GM23338 (cell line): ENCODE data around the gene ARPP21. TPM values are rescaled to one million over a fixed set of nuclear protein-coding genes. Genes with fewer than 3 reads are reported as not detected.

Experiments used
- ATAC-seq: fragments of 200-7000 bp; cut with Tn5 transposase; 3 replicates; pipeline ENCODE4 v1.9.1; 2020
- DNase-seq: peaks from one replicate; pipeline ENCODE4 v3.0.0-alpha.2; 2015; ENCODE audit warnings: low spot score
- H2AFZ ChIP-seq: fragments of 200-600 bp; sonication (generic); 2 replicates; pipeline ENCODE4 v1.8.0; 2016; ENCODE audit warnings: antibody characterized with exemption, mild to moderate bottlenecking, moderate library complexity
- H3F3A ChIP-seq: fragments of 200-600 bp; sonication (generic); replicated peaks from 2 replicates; pipeline ENCODE4 v1.8.0; 2017; ENCODE audit warnings: antibody characterized with exemption, mixed run types, low read depth
- H3K27ac ChIP-seq: fragments of 200-600 bp; sonication (generic); 2 replicates; pipeline ENCODE4 v1.6.1; 2016; ENCODE audit warnings: low read depth
- H3K27me3 ChIP-seq: fragments of 200-600 bp; sonication (generic); 2 replicates; pipeline ENCODE4 v1.8.0; 2016; ENCODE audit warnings: mild to moderate bottlenecking, mixed run types, moderate library complexity; ENCODE audit not compliant: insufficient read depth
- H3K36me3 ChIP-seq: fragments of 200-600 bp; sonication (generic); 2 replicates; pipeline ENCODE4 v1.8.0; 2016; ENCODE audit warnings: mild to moderate bottlenecking; ENCODE audit not compliant: insufficient read depth
- H3K4me1 ChIP-seq: fragments of 200-600 bp; sonication (generic); 2 replicates; pipeline ENCODE4 v1.8.0; 2016; ENCODE audit warnings: mild to moderate bottlenecking, moderate library complexity; ENCODE audit not compliant: insufficient read depth
- H3K4me2 ChIP-seq: fragments of 200-600 bp; sonication (generic); 2 replicates; pipeline ENCODE4 v1.7.1; 2017; ENCODE audit warnings: mixed run types
- H3K4me3 ChIP-seq: fragments of 200-600 bp; sonication (generic); 2 replicates; pipeline ENCODE4 v1.6.1; 2016; ENCODE audit warnings: mixed run types
- H3K79me2 ChIP-seq: fragments of 200-600 bp; sonication (generic); replicated peaks from 2 replicates; pipeline ENCODE4 v1.8.0; 2017; ENCODE audit warnings: mild to moderate bottlenecking; ENCODE audit not compliant: insufficient read depth
- H3K9me2 ChIP-seq: fragments of 200-600 bp; sonication (generic); 2 replicates; pipeline ENCODE4 v1.8.0; 2017; ENCODE audit not compliant: insufficient read depth
- H4K20me1 ChIP-seq: fragments of 200-600 bp; sonication (generic); replicated peaks from 2 replicates; pipeline ENCODE4 v1.8.0; 2017; ENCODE audit warnings: mild to moderate bottlenecking; ENCODE audit not compliant: insufficient read depth
- H3K27ac Mint-ChIP-seq: 2 replicates; pipeline ENCODE4 v1.8.0; 2020; ENCODE audit warnings: inconsistent platforms, mild to moderate bottlenecking, moderate library complexity, mixed read lengths
- H3K27me3 Mint-ChIP-seq: 3 replicates; pipeline ENCODE4 v1.8.0; 2022; ENCODE audit warnings: low read depth, mild to moderate bottlenecking, moderate library complexity, mixed read lengths, inconsistent platforms; ENCODE audit not compliant: insufficient read depth, poor library complexity
- H3K36me3 Mint-ChIP-seq: 3 replicates; pipeline ENCODE4 v1.8.0; 2021; ENCODE audit warnings: low read depth, mild to moderate bottlenecking, inconsistent platforms, moderate library complexity, mixed read lengths
- H3K4me1 Mint-ChIP-seq: 3 replicates; pipeline ENCODE4 v1.8.0; 2020; ENCODE audit warnings: mild to moderate bottlenecking, inconsistent platforms, mixed read lengths
- H3K4me3 Mint-ChIP-seq: 3 replicates; pipeline ENCODE4 v1.8.0; 2021; ENCODE audit warnings: moderate library complexity, mild to moderate bottlenecking, inconsistent platforms, mixed read lengths
- H3K9me3 Mint-ChIP-seq: 3 replicates; pipeline ENCODE4 v1.8.0; 2020; ENCODE audit warnings: moderate library complexity, mild to moderate bottlenecking, inconsistent platforms, mixed read lengths
- CREB1 ChIP-seq: fragments of 250-450 bp; sonication (Bioruptor Pico); IDR thresholded peaks from 2 replicates; pipeline ENCODE4 v1.5.0; 2020; ENCODE audit warnings: low read depth, mild to moderate bottlenecking, moderate library complexity
- ETS1 ChIP-seq: IDR thresholded peaks from 2 replicates; pipeline ENCODE4 v1.6.1; 2016; ENCODE audit warnings: antibody characterized with exemption
- EZH2phosphoT487 ChIP-seq: fragments of 200-600 bp; sonication (generic); IDR thresholded peaks from one replicate; pipeline ENCODE4 v1.8.1; 2018; ENCODE audit warnings: antibody characterized with exemption; ENCODE audit not compliant: unreplicated experiment
- JUNB ChIP-seq: IDR thresholded peaks from one replicate; pipeline ENCODE4 v1.6.1; 2016; ENCODE audit warnings: antibody characterized with exemption; ENCODE audit not compliant: unreplicated experiment
- POLR2AphosphoS5 ChIP-seq: IDR thresholded peaks from 2 replicates; pipeline ENCODE4 v1.6.1; 2016; ENCODE audit warnings: antibody characterized with exemption, low read depth
- STAT1 ChIP-seq: IDR thresholded peaks from one replicate; pipeline ENCODE4 v1.6.1; 2016; ENCODE audit warnings: antibody characterized with exemption; ENCODE audit not compliant: unreplicated experiment
- ZNF462 ChIP-seq: fragments of 250-450 bp; sonication (Bioruptor Pico); IDR thresholded peaks from 2 replicates; pipeline ENCODE4 v1.5.0; 2020; ENCODE audit warnings: mild to moderate bottlenecking, moderate library complexity
- polyA plus RNA-seq: library from polyadenylated mRNA; unstranded; fragments of >200 nt; fragmentation: Nextera tagmentation; extraction: Ambion mirVana; gene quantifications from 2 replicates; pipeline ENCODE4 v1.2.1, GENCODE V29; 2016
- total RNA-seq: library from RNA; depleted of rRNA; stranded (reverse); fragments of >200 nt; shearing (Covaris generic); gene quantifications from 2 replicates; pipeline ENCODE4 v1.2.3, GENCODE V29; 2014
- TF ChIP-seq, protein P1 (sequence below), 2 experiments: fragments of 200-600 bp in 1 of 2; sonication (generic) in 1 of 2; conservative IDR thresholded peaks; 2 replicates each; pipeline versions ENCODE4 v1.5.1 to v1.6.1; 2016 to 2017; ENCODE audit warnings: antibody characterized with exemption in 2 of 2, low read depth in 2 of 2, mild to moderate bottlenecking in 2 of 2, moderate library complexity in 1 of 2

The ARPP21 gene
- total and polyA plus RNA-seq, 2 experiments from 2014 or later, result not detected

DNA sequence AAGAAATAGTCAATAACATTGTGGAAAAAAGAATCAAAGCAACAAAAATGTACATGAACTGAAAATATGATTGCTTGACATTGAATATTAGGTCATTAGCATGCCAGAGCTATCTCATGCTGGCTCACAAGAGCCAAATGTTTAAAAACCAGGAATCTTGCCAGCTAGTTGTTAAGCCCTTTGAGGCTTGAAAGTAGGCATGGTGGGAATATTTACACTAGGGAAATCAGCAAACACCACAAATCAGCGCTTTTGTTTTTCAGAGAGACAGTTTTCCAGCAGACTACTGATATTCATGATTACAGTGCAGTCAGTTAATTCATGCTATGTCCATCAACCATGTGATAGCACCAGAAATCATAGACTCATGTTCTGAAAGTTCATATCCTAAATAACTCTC, 144.8 kb downstream of the ARPP21 start:
- no peaks in the 10 kb centered on the region for H3K9me3 Mint-ChIP-seq
- Histone ChIP-seq H3K4me1 (no peaks in the 10 kb centered on the region), H3K27ac (no peak overlapping the region), H3K4me3 (no peak overlapping the region), H4K20me1 (no peaks in the 10 kb centered on the region), H3K36me3 (no peaks in the 10 kb centered on the region), H3F3A (no peaks in the 10 kb centered on the region), H3K4me2 (no peak overlapping the region), H3K79me2 (no peaks in the 10 kb centered on the region), H3K9me2 (no peaks in the 10 kb centered on the region), H3K27me3 (no peaks in the 10 kb centered on the region), H2AFZ (no peak overlapping the region)
- DNase-seq (no peak), ATAC-seq (no peak)
- H3K27me3 Mint-ChIP-seq, result no peaks in the 10 kb centered on the region
- H3K4me1 Mint-ChIP-seq, result peaks cover 3% of the 10 kb centered on the region; the same call in 2 of the 3 replicates
- no peak overlapping the region for H3K27ac Mint-ChIP-seq
- H3K4me3 Mint-ChIP-seq, result no peak overlapping the region
- H3K36me3 Mint-ChIP-seq, result no peaks in the 10 kb centered on the region
- TF ChIP-seq STAT1, result no peak
- TF ChIP-seq CREB1 (CRISPR knock-in tag), result no peak
- TF ChIP-seq EZH2phosphoT487, result no peak

DNA sequence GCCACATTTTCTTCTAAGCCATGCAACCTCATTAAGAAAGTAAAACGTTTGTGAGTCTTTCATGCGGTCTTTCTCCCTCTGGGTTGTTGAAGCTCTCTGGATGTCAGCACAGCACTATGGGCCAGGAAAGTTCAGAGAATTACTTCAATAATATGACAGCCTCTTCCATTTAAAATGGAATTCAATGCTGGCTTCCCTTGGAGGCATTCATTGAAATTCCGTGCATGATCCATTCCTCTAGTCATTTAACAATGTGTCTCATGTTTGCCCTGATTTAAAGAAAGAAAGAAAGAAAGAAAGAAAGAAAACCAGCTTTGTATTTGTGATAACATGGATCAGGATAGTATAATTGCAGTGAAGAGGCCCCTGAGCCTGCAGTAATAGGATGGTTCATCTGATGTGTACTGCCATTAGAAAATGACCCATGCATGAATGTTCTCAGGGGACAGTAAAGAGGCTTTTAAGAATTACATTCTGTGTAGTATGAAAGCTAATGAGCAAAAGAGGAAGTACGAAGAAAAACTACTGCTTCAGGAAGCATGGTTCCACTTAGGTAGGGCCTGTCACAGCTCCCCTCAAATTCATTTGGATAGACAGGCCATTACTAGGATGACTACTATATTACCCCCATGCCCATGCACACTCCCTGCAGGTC, 146.0 kb downstream of the ARPP21 start:
- ATAC-seq, result no peak
- Mint-ChIP-seq H3K4me3 (no peak overlapping the region), H3K4me1 (peaks cover 6% of the 10 kb centered on the region; the same call in 2 of the 3 replicates), H3K9me3 (no peaks in the 10 kb centered on the region), H3K36me3 (no peaks in the 10 kb centered on the region), H3K27ac (no peak overlapping the region), H3K27me3 (no peaks in the 10 kb centered on the region)
- H3K9me2 ChIP-seq, result no peaks in the 10 kb centered on the region
- H4K20me1 ChIP-seq, result no peaks in the 10 kb centered on the region
- H3K27ac ChIP-seq, result no peak overlapping the region
- H3K4me3 ChIP-seq, result no peak overlapping the region
- H2AFZ ChIP-seq, result no peak overlapping the region
- H3K79me2 ChIP-seq, result no peaks in the 10 kb centered on the region
- no peaks in the 10 kb centered on the region for H3K4me1 ChIP-seq
- no peak overlapping the region for H3K4me2 ChIP-seq
- no peaks in the 10 kb centered on the region for H3K36me3 ChIP-seq
- H3K27me3 ChIP-seq, result no peaks in the 10 kb centered on the region
- no peak for DNase-seq
- no peaks in the 10 kb centered on the region for H3F3A ChIP-seq
- TF ChIP-seq ZNF462 (CRISPR knock-in tag) (no peak), JUNB (no peak), ETS1 (no peak), STAT1 (no peak), POLR2AphosphoS5 (no peak), EZH2phosphoT487 (no peak)
- TF ChIP-seq, protein P1, sequence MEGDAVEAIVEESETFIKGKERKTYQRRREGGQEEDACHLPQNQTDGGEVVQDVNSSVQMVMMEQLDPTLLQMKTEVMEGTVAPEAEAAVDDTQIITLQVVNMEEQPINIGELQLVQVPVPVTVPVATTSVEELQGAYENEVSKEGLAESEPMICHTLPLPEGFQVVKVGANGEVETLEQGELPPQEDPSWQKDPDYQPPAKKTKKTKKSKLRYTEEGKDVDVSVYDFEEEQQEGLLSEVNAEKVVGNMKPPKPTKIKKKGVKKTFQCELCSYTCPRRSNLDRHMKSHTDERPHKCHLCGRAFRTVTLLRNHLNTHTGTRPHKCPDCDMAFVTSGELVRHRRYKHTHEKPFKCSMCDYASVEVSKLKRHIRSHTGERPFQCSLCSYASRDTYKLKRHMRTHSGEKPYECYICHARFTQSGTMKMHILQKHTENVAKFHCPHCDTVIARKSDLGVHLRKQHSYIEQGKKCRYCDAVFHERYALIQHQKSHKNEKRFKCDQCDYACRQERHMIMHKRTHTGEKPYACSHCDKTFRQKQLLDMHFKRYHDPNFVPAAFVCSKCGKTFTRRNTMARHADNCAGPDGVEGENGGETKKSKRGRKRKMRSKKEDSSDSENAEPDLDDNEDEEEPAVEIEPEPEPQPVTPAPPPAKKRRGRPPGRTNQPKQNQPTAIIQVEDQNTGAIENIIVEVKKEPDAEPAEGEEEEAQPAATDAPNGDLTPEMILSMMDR (conservative IDR thresholded peaks at IDR 0.05; ENCODE audit: low read depth in 2 of 2), result no peak
